IMR-90 (cell line): Measurements from ENCODE around the gene ADGRV1. TPM values are rescaled to one million over a fixed set of nuclear protein-coding genes. Genes with fewer than 3 reads are reported as not detected.

Experiments
- ATAC-seq: fragments of 200-7000 bp; cut with Tn5 transposase; 2 replicates; pipeline ENCODE4 v1.9.1; 2020; ENCODE audit warnings: low read depth, mild to moderate bottlenecking, moderate library complexity
- BruUV-seq: library from RNA; stranded (reverse); fragments of 400-500 nt; replicated peaks from 2 replicates; lab custom pipeline; 2021; lab: Mats Ljungman, UMichigan
- CTCF ChIA-PET: fragments of 300-600 bp; formaldehyde crosslinking; extraction: SDS; loops from one replicate; lab custom pipeline; 2021; ENCODE audit warnings: antibody characterized with exemption; lab: Yijun Ruan, JAX
- POLR2A ChIA-PET: fragments of 300-600 bp; sonication (Branson Sonifier 250); formaldehyde crosslinking; loops from one replicate; lab custom pipeline; 2022; ENCODE audit warnings: antibody characterized with exemption; ENCODE audit not compliant: unreplicated experiment; lab: Charles Lee
- DNase-seq: peaks from one replicate; pipeline ENCODE4 v3.0.0; 2013
- H2AFZ ChIP-seq: replicated peaks from 2 replicates; pipeline ENCODE3; 2013; ENCODE audit warnings: low read length, mild to moderate bottlenecking; ENCODE audit not compliant: poor library complexity
- H2AK5ac ChIP-seq: 2 replicates; pipeline ENCODE4 v1.6.1; 2013; ENCODE audit warnings: low read depth, low read length, inconsistent platforms
- H2AK9ac ChIP-seq: replicated peaks from 2 replicates; pipeline ENCODE3; 2013; ENCODE audit warnings: mild to moderate bottlenecking, low read depth, low read length, moderate library complexity; ENCODE audit not compliant: poor library complexity
- H2BK120ac ChIP-seq: 2 replicates; pipeline ENCODE4 v1.6.1; 2013; ENCODE audit warnings: low read depth, low read length, inconsistent platforms
- H2BK15ac ChIP-seq: 3 replicates; pipeline ENCODE4 v1.6.1; 2013; ENCODE audit warnings: low read depth, low read length, inconsistent platforms
- H2BK20ac ChIP-seq: 2 replicates; pipeline ENCODE4 v1.6.1; 2013; ENCODE audit warnings: low read depth, mild to moderate bottlenecking, inconsistent platforms, low read length, moderate library complexity
- H2BK5ac ChIP-seq: 2 replicates; pipeline ENCODE4 v1.6.1; 2013; ENCODE audit warnings: mild to moderate bottlenecking, low read depth, low read length, inconsistent platforms; ENCODE audit not compliant: poor library complexity, severe bottlenecking
- H3K14ac ChIP-seq: replicated peaks from 2 replicates; pipeline ENCODE4 v1.6.1; 2013; ENCODE audit warnings: low read depth, low read length, inconsistent platforms
- H3K18ac ChIP-seq: 2 replicates; pipeline ENCODE4 v1.6.1; 2013; ENCODE audit warnings: low read depth, low read length, control low read depth
- H3K23ac ChIP-seq: 2 replicates; pipeline ENCODE4 v1.6.1; 2013; ENCODE audit warnings: low read depth, low read length, inconsistent platforms
- H3K27ac ChIP-seq: 2 replicates; pipeline ENCODE4 v1.5.1; 2013; ENCODE audit warnings: mild to moderate bottlenecking, control low read depth, low read length; ENCODE audit not compliant: insufficient read depth
- H3K27me3 ChIP-seq: 2 replicates; pipeline ENCODE4 v1.6.1; 2013; ENCODE audit warnings: low read length; ENCODE audit not compliant: control insufficient read depth, insufficient read depth
- H3K36me3 ChIP-seq: 2 replicates; pipeline ENCODE4 v1.6.1; 2013; ENCODE audit warnings: low read length, mixed read lengths; ENCODE audit not compliant: control insufficient read depth, insufficient read depth
- H3K4ac ChIP-seq: 2 replicates; pipeline ENCODE4 v1.6.1; 2013; ENCODE audit warnings: low read depth, low read length, inconsistent platforms
- H3K4me1 ChIP-seq: 2 replicates; pipeline ENCODE4 v1.6.1; 2013; ENCODE audit warnings: low read length, mixed read lengths; ENCODE audit not compliant: control insufficient read depth, insufficient read depth
- H3K4me2 ChIP-seq: 2 replicates; pipeline ENCODE4 v1.6.1; 2013; ENCODE audit warnings: low read depth, mild to moderate bottlenecking, control low read depth, low read length, moderate library complexity
- H3K4me3 ChIP-seq: 2 replicates; pipeline ENCODE4 v1.5.1; 2013; ENCODE audit warnings: low read depth, mild to moderate bottlenecking, control low read depth, low read length, moderate library complexity; ENCODE audit not compliant: insufficient read depth
- H3K56ac ChIP-seq: 2 replicates; pipeline ENCODE4 v1.6.1; 2013; ENCODE audit warnings: low read length, inconsistent platforms; ENCODE audit not compliant: insufficient read depth; ENCODE audit errors: extremely low read depth
- H3K79me1 ChIP-seq, 2 experiments: 2 replicates each; pipeline ENCODE4 v1.6.1; 2013; ENCODE audit warnings: low read length in 2 of 2, inconsistent platforms in 1 of 2, low read depth in 1 of 2
- H3K9ac ChIP-seq: 2 replicates; pipeline ENCODE4 v1.6.1; 2013; ENCODE audit warnings: low read depth, low read length, control low read depth
- H3K9me1 ChIP-seq: 2 replicates; pipeline ENCODE4 v1.6.1; 2013; ENCODE audit warnings: low read length, inconsistent platforms; ENCODE audit not compliant: insufficient read depth
- H3K9me3 ChIP-seq: 2 replicates; pipeline ENCODE4 v1.6.1; 2013; ENCODE audit warnings: low read length; ENCODE audit not compliant: control insufficient read depth, insufficient read depth
- H4K20me1 ChIP-seq: 2 replicates; pipeline ENCODE4 v1.6.1; 2013; ENCODE audit warnings: low read length, inconsistent platforms; ENCODE audit not compliant: insufficient read depth
- H4K5ac ChIP-seq: 2 replicates; pipeline ENCODE4 v1.6.1; 2013; ENCODE audit warnings: mild to moderate bottlenecking, low read depth, low read length, control low read depth
- H4K8ac ChIP-seq, 2 experiments: 2 replicates each; pipeline ENCODE4 v1.6.1; 2013; ENCODE audit warnings: low read depth in 2 of 2, low read length in 2 of 2, control low read depth in 1 of 2, inconsistent platforms in 1 of 2
- H4K91ac ChIP-seq: 2 replicates; pipeline ENCODE4 v1.6.1; 2013; ENCODE audit warnings: low read depth, low read length, inconsistent platforms; ENCODE audit not compliant: insufficient read depth
- BHLHE40 ChIP-seq: fragments of 150-350 bp; IDR thresholded peaks from 2 replicates; pipeline ENCODE4 v1.6.1; 2016; ENCODE audit warnings: mild to moderate bottlenecking, low read depth, low read length
- CHD1 ChIP-seq: IDR thresholded peaks from 2 replicates; pipeline ENCODE4 v1.6.1; 2012; ENCODE audit warnings: low read depth, low read length, improper control_type of control experiment
- FOS ChIP-seq: fragments of 150-350 bp; IDR thresholded peaks from 2 replicates; pipeline ENCODE4 v1.6.1; 2016; ENCODE audit warnings: low read depth, low read length
- MAFK ChIP-seq: IDR thresholded peaks from 2 replicates; pipeline ENCODE4 v1.6.1; 2012; ENCODE audit warnings: low read depth, low read length, improper control_type of control experiment
- MAZ ChIP-seq: IDR thresholded peaks from 2 replicates; pipeline ENCODE4 v1.6.1; 2012; ENCODE audit warnings: low read depth, mild to moderate bottlenecking, low read length, improper control_type of control experiment, moderate library complexity, borderline replicate concordance
- MXI1 ChIP-seq: IDR thresholded peaks from 2 replicates; pipeline ENCODE4 v1.6.1; 2012; ENCODE audit warnings: low read depth, mild to moderate bottlenecking, low read length, moderate library complexity, borderline replicate concordance
- NFE2L2 ChIP-seq: fragments of 150-350 bp; IDR thresholded peaks from 2 replicates; pipeline ENCODE4 v1.6.1; 2016; ENCODE audit warnings: low read depth, mild to moderate bottlenecking, low read length
- POLR2A ChIP-seq: IDR thresholded peaks from 2 replicates; pipeline ENCODE4 v1.6.1; 2012; ENCODE audit warnings: mild to moderate bottlenecking, low read depth, low read length
- RAD21 ChIP-seq: IDR thresholded peaks from 2 replicates; pipeline ENCODE4 v1.6.1; 2012; ENCODE audit warnings: low read length, improper control_type of control experiment
- RCOR1 ChIP-seq: IDR thresholded peaks from 2 replicates; pipeline ENCODE4 v1.6.1; 2012; ENCODE audit warnings: mild to moderate bottlenecking, low read length, improper control_type of control experiment; ENCODE audit not compliant: insufficient replicate concordance
- RFX5 ChIP-seq: IDR thresholded peaks from 2 replicates; pipeline ENCODE4 v1.8.0; 2012; ENCODE audit warnings: low read depth, mild to moderate bottlenecking, low read length, moderate library complexity
- SMC3 ChIP-seq: fragments of 150-350 bp; IDR thresholded peaks from 2 replicates; pipeline ENCODE4 v1.6.1; 2016; ENCODE audit warnings: low read depth, mild to moderate bottlenecking, antibody characterized with exemption, low read length, moderate library complexity
- USF2 ChIP-seq: fragments of 150-350 bp; IDR thresholded peaks from 2 replicates; pipeline ENCODE4 v1.6.1; 2017; ENCODE audit warnings: mild to moderate bottlenecking, antibody characterized with exemption, low read length, low read depth
- WGBS, 2 experiments: methylation state at CpG; one replicate each; pipeline versions ENCODE4 v1.1.5 to v1.1.7; 2013; ENCODE audit warnings: missing lambda C conversion rate in 2 of 2; ENCODE audit not compliant: insufficient read length in 1 of 2; ENCODE audit errors: extremely low coverage in 2 of 2; 5-methylcytosine and 5-hydroxymethylcytosine counted together
- dilution Hi-C: fragments of 300-500 bp; cut with HindIII; formaldehyde crosslinking; loops from one replicate; pipeline ENCODE4 v1.14.3; 2018; ENCODE audit warnings: low sequenced_read_pairs; ENCODE audit not compliant: unreplicated experiment
- in situ Hi-C: fragments of 300-500 bp; cut with MboI; formaldehyde crosslinking; loops from 3 replicates; pipeline ENCODE4 v1.14.3; 2019; ENCODE audit warnings: low sequenced_read_pairs, inconsistent platforms, mixed read lengths
- intact Hi-C: fragments of 100-400 bp; cut with micrococcal nuclease; formaldehyde crosslinking; loops from 2 replicates; pipeline ENCODE4 v1.10.0; 2022
- polyA plus RNA-seq, 3 experiments: library from polyadenylated mRNA; depleted of rRNA; stranded (reverse); fragments of >200 nt; gene quantifications; 2 replicates each; pipeline ENCODE4 v1.2.3, GENCODE V29; 2012; ENCODE audit warnings: low replicate concordance in 1 of 3
- total RNA-seq: library from RNA; depleted of rRNA; stranded (reverse); fragments of >200 nt; gene quantifications from 2 replicates; pipeline ENCODE4 v1.2.3, GENCODE V29; 2012
- TF ChIP-seq, protein P1 (sequence below): fragments of 150-350 bp; IDR thresholded peaks from 2 replicates; pipeline ENCODE4 v1.6.1; 2016; ENCODE audit warnings: low read depth, mild to moderate bottlenecking, low read length, moderate library complexity, borderline replicate concordance
- TF ChIP-seq, protein P2 (sequence below): conservative IDR thresholded peaks from 2 replicates; pipeline ENCODE4 v1.5.1; 2012; ENCODE audit warnings: mild to moderate bottlenecking, low read depth, low read length, improper control_type of control experiment

ADGRV1 gene
- total and polyA plus RNA-seq, 2 of the 4 experiments (the other 2 are of a cell fraction) = under 0.01 TPM; not detected in 1

GRCh38 chr5:91125916-91126315 is 567.3 kb downstream of the ADGRV1 start:
- Histone ChIP-seq H4K91ac (peak overlapping the region; percentile 48; the same call in 1 of the 2 replicates), H3K4me3 (no peak overlapping the region), H3K56ac (peak overlapping the region; percentile 48; the same call in 1 of the 2 replicates), H3K79me1 (no peaks in the 10 kb centered on the region), H2AK5ac (peak overlapping the region; percentile 75; the same call in 1 of the 2 replicates), H3K4me1 (peaks cover 15% of the 10 kb centered on the region), H3K4ac (peak overlapping the region; percentile 2; the same call in 1 of the 2 replicates), H4K20me1 (no peaks in the 10 kb centered on the region), H2BK5ac (peak overlapping the region; percentile 47), H3K4me2 (no peak overlapping the region), H3K27ac (peak overlapping the region; percentile 63; the same call in 1 of the 2 replicates), H4K5ac (no peak overlapping the region), H2BK15ac (0 out of 3 replicates have a peak overlapping the region, but pooled peaks have one; percentile 53), H3K9ac (no peak overlapping the region), H2AFZ (no peak overlapping the region), H3K9me1 (peaks cover 4% of the 10 kb centered on the region; the same call in 1 of the 2 replicates), H2BK20ac (peak overlapping the region; percentile 73), H2BK120ac (peak overlapping the region; percentile 29), H3K14ac (peak overlapping the region; percentile 42; the same call in 1 of the 2 replicates), H3K36me3 (no peaks in the 10 kb centered on the region), H2AK9ac (no peak overlapping the region), H3K27me3 (no peaks in the 10 kb centered on the region), H3K18ac (peak overlapping the region; percentile 45; the same call in 1 of the 2 replicates), H4K8ac (peak overlapping the region in 1 of 2 experiments; percentile 58; a peak in 2 of 4 replicates), H3K23ac (no peak overlapping the region), H3K9me3 (no peaks in the 10 kb centered on the region)
- no TSS peak for BruUV-seq
- in situ Hi-C loops = no loop called here
- intact Hi-C loops = loop anchor here (5.0 kb wide), 1 partner anchor 51 kb away; no protein-coding TSS in a partner anchor
- ATAC-seq = no peak
- no CpG with 5 or more reads among the region's 1 CpG for WGBS, 2 experiments
- ChIA-PET POLR2A (interaction anchor here (1.3 kb wide), 1 partner anchor 255 kb away, joined by 6 read pairs; no protein-coding TSS in a partner anchor), CTCF (interaction anchor here (0.9 to 1.2 kb wide), 2 partner anchors 53 to 259 kb away, joined by 3 to 5 read pairs; no protein-coding TSS in a partner anchor)
- DNase-seq = no peak
- dilution Hi-C loops = no loop called here
- TF ChIP-seq POLR2A = no peak
- no peak for TF ChIP-seq RCOR1
- TF ChIP-seq CHD1 = no peak
- TF ChIP-seq BHLHE40 = no peak
- TF ChIP-seq, protein P1, sequence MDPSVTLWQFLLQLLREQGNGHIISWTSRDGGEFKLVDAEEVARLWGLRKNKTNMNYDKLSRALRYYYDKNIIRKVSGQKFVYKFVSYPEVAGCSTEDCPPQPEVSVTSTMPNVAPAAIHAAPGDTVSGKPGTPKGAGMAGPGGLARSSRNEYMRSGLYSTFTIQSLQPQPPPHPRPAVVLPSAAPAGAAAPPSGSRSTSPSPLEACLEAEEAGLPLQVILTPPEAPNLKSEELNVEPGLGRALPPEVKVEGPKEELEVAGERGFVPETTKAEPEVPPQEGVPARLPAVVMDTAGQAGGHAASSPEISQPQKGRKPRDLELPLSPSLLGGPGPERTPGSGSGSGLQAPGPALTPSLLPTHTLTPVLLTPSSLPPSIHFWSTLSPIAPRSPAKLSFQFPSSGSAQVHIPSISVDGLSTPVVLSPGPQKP = no peak
- no peak for TF ChIP-seq NFE2L2
- no peak for TF ChIP-seq FOS
- TF ChIP-seq MXI1 = no peak
- no peak for TF ChIP-seq MAZ
- no peak for TF ChIP-seq USF2
- TF ChIP-seq, protein P2, sequence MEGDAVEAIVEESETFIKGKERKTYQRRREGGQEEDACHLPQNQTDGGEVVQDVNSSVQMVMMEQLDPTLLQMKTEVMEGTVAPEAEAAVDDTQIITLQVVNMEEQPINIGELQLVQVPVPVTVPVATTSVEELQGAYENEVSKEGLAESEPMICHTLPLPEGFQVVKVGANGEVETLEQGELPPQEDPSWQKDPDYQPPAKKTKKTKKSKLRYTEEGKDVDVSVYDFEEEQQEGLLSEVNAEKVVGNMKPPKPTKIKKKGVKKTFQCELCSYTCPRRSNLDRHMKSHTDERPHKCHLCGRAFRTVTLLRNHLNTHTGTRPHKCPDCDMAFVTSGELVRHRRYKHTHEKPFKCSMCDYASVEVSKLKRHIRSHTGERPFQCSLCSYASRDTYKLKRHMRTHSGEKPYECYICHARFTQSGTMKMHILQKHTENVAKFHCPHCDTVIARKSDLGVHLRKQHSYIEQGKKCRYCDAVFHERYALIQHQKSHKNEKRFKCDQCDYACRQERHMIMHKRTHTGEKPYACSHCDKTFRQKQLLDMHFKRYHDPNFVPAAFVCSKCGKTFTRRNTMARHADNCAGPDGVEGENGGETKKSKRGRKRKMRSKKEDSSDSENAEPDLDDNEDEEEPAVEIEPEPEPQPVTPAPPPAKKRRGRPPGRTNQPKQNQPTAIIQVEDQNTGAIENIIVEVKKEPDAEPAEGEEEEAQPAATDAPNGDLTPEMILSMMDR = no peak
- TF ChIP-seq RFX5 = no peak
- TF ChIP-seq MAFK = no peak
- TF ChIP-seq SMC3 = no peak
- TF ChIP-seq RAD21 = no peak
